GM12878 (cell line): ENCODE data around the gene CD7. TPM values are rescaled to one million over a fixed set of nuclear protein-coding genes. Genes with fewer than 3 reads are reported as not detected.

Experiments used
- ATAC-seq: fragments of 200-7000 bp; cut with Tn5 transposase; 3 replicates; pipeline ENCODE4 v1.9.1; 2020; ENCODE audit warnings: mild to moderate bottlenecking, moderate library complexity
- BruUV-seq: library from RNA; stranded (reverse); fragments of 400-500 nt; replicated peaks from 2 replicates; lab custom pipeline; 2021; lab: Mats Ljungman, UMichigan
- CTCF ChIA-PET: fragments of 300-600 bp; sonication (Branson Sonifier 250); formaldehyde crosslinking; extraction: SDS; loops from one replicate; lab custom pipeline; 2021; ENCODE audit warnings: inconsistent platforms; lab: Yijun Ruan, JAX
- POLR2A ChIA-PET: fragments of 350-600 bp; formaldehyde crosslinking; extraction: SDS; loops from one replicate; lab custom pipeline; 2021; ENCODE audit warnings: inconsistent platforms; lab: Charles Lee
- RAD21 ChIA-PET: fragments of 300-600 bp; sonication (Branson Sonifier 250); formaldehyde crosslinking; loops from one replicate; lab custom pipeline; 2023; ENCODE audit warnings: antibody characterized with exemption; ENCODE audit not compliant: unreplicated experiment; lab: Charles Lee
- SMC1A ChIA-PET: fragments of 300-600 bp; sonication (Branson Sonifier 250); formaldehyde crosslinking; loops from one replicate; lab custom pipeline; 2023; ENCODE audit not compliant: unreplicated experiment, uncharacterized antibody; lab: Charles Lee
- DNase-seq: peaks from one replicate; pipeline ENCODE4 v3.0.0-alpha.2; 2011; ENCODE audit warnings: low read depth, low spot score
- FAIRE-seq: peaks from 3 replicates; lab custom pipeline; 2011; peaks lifted over from hg19 to GRCh38; lab: Jason Lieb, UNC
- H2AFZ ChIP-seq: 2 replicates; pipeline ENCODE4 v1.6.0; 2011; ENCODE audit warnings: low read depth, low read length, control low read depth; ENCODE audit not compliant: control insufficient read depth
- H3K27ac ChIP-seq: 2 replicates; pipeline ENCODE4 v1.5.1; 2011; ENCODE audit warnings: control low read depth; ENCODE audit not compliant: control insufficient read depth, insufficient read depth
- H3K27me3 ChIP-seq, 2 experiments: replicated peaks in 1 of 2; 2 replicates each; pipeline versions ENCODE4 v1.6.0 to v1.6.1; 2011; ENCODE audit warnings: low read length in 1 of 2; ENCODE audit not compliant: control insufficient read depth in 2 of 2, insufficient read depth in 2 of 2
- H3K36me3 ChIP-seq, 2 experiments: 2 replicates each; pipeline ENCODE4 v1.5.1; 2011; ENCODE audit warnings: low read length in 1 of 2; ENCODE audit not compliant: control insufficient read depth in 2 of 2, insufficient read depth in 2 of 2
- H3K4me1 ChIP-seq: 2 replicates; pipeline ENCODE4 v1.6.1; 2011; ENCODE audit warnings: mild to moderate bottlenecking, low read length, moderate library complexity, mixed read lengths; ENCODE audit not compliant: control insufficient read depth, insufficient read depth
- H3K4me2 ChIP-seq: 2 replicates; pipeline ENCODE4 v1.6.0; 2011; ENCODE audit warnings: control low read depth; ENCODE audit not compliant: control insufficient read depth, insufficient read depth
- H3K4me3 ChIP-seq: fragments of 200-600 bp; sonication (generic); 2 replicates; pipeline ENCODE4 v1.5.1; 2016
- H3K79me2 ChIP-seq: 2 replicates; pipeline ENCODE4 v1.6.0; 2011; ENCODE audit warnings: low read length; ENCODE audit not compliant: control insufficient read depth, insufficient read depth
- H3K9ac ChIP-seq: 2 replicates; pipeline ENCODE4 v1.8.0; 2011; ENCODE audit warnings: low read length, control low read depth, mixed read lengths; ENCODE audit not compliant: control insufficient read depth, insufficient read depth
- H3K9me3 ChIP-seq: replicated peaks from 3 replicates; pipeline ENCODE4 v1.5.1; 2011; ENCODE audit warnings: mild to moderate bottlenecking, low read length; ENCODE audit not compliant: control insufficient read depth, insufficient read depth
- H4K20me1 ChIP-seq: 2 replicates; pipeline ENCODE4 v1.6.0; 2011; ENCODE audit not compliant: control insufficient read depth, insufficient read depth
- DPF2 ChIP-seq: fragments of 450-650 bp; IDR thresholded peaks from 2 replicates; pipeline ENCODE4 v1.6.1; 2017; ENCODE audit warnings: mild to moderate bottlenecking
- EGR1 ChIP-seq, 2 experiments: IDR thresholded peaks; 1 replicate in 1 of 2; 2 replicates in 1 of 2; pipeline ENCODE4 v1.6.1; 2011 to 2012; ENCODE audit warnings: low read depth in 2 of 2, low read length in 2 of 2, borderline replicate concordance in 1 of 2, mild to moderate bottlenecking in 1 of 2, moderate library complexity in 1 of 2
- ETV6 ChIP-seq, 2 experiments: fragments of 450-650 bp in 1 of 2; IDR thresholded peaks in 1 of 2; conservative IDR thresholded peaks in 1 of 2; 2 replicates each; pipeline ENCODE4 v1.6.1; 2014; ENCODE audit warnings: antibody characterized with exemption in 1 of 2, borderline replicate concordance in 1 of 2, low read depth in 1 of 2, mild to moderate bottlenecking in 1 of 2, moderate library complexity in 1 of 2
- HDGF ChIP-seq: fragments of 450-650 bp; IDR thresholded peaks from 2 replicates; pipeline ENCODE4 v1.6.1; 2016; ENCODE audit warnings: antibody characterized with exemption
- SMARCA5 ChIP-seq: fragments of 450-650 bp; IDR thresholded peaks from 2 replicates; pipeline ENCODE4 v1.6.1; 2017; ENCODE audit warnings: mild to moderate bottlenecking
- SPI1 ChIP-seq: IDR thresholded peaks from 2 replicates; pipeline ENCODE4 v1.6.1; 2011; ENCODE audit warnings: low read depth, mild to moderate bottlenecking, low read length, moderate library complexity, borderline replicate concordance; ENCODE audit not compliant: insufficient read depth
- TARDBP ChIP-seq: IDR thresholded peaks from 2 replicates; pipeline ENCODE4 v1.6.1; 2016; ENCODE audit warnings: borderline replicate concordance
- ZSCAN29 ChIP-seq: fragments of 450-650 bp; IDR thresholded peaks from 2 replicates; pipeline ENCODE4 v1.6.1; 2017; ENCODE audit warnings: mild to moderate bottlenecking, moderate library complexity
- WGBS: methylation state at CpG from one replicate; pipeline ENCODE4 v1.1.6; 2016; ENCODE audit warnings: low lambda C conversion rate; ENCODE audit not compliant: insufficient replicate concordance, insufficient coverage; ENCODE audit errors: missing lambda C conversion rate; 5-methylcytosine and 5-hydroxymethylcytosine counted together
- in situ Hi-C: fragments of 300-500 bp; cut with MboI; formaldehyde crosslinking; loops from 9 replicates; pipeline ENCODE4 v1.14.3; 2018; ENCODE audit warnings: mixed read lengths
- intact Hi-C: fragments of 100-400 bp; cut with micrococcal nuclease; formaldehyde crosslinking; loops from one replicate; pipeline ENCODE4 v1.14.2; 2022; ENCODE audit not compliant: unreplicated experiment
- polyA plus RNA-seq, 11 experiments: library from polyadenylated mRNA; depleted of rRNA in 4 of 11; unstranded in 6 of 11; stranded (reverse) in 5 of 11; fragments of >200 nt; fragmentation: Nextera tagmentation in 4 of 11; fragmentation: Illumina TruSeq in 1 of 11; extraction: Ambion mirVana in 4 of 11; extraction: Trizol in 1 of 11; gene quantifications; 1 replicate in 1 of 11; 2 replicates in 10 of 11; pipeline versions ENCODE4 v1.2.1 to v1.2.3, GENCODE V29; 2011 to 2016; ENCODE audit warnings: inconsistent platforms in 2 of 11, missing spikeins in 2 of 11, low read depth in 1 of 11
- total RNA-seq, 4 experiments: library from RNA; depleted of rRNA in 3 of 4; stranded (reverse); fragments of >200 nt in 3 of 4; fragmentation: Illumina TruSeq in 1 of 4; extraction: Trizol in 1 of 4; gene quantifications; 2 replicates each; pipeline versions ENCODE4 v1.2.1 to v1.2.3, GENCODE V29; 2013 to 2021
- TF ChIP-seq, protein P1 (sequence below): fragments of 450-650 bp; IDR thresholded peaks from 2 replicates; pipeline ENCODE4 v1.6.1; 2016; ENCODE audit warnings: mild to moderate bottlenecking, moderate library complexity, borderline replicate concordance
- TF ChIP-seq, protein P2 (sequence below): fragments of 450-650 bp; IDR thresholded peaks from 2 replicates; pipeline ENCODE4 v1.6.1; 2017; ENCODE audit warnings: mild to moderate bottlenecking, moderate library complexity

Gene CD7
- total and polyA plus RNA-seq, 10 of the 15 experiments (the other 5 are each of a cell fraction or from before 2014, with no cell fraction given), result 0.33 TPM; not detected in 9

DNA sequence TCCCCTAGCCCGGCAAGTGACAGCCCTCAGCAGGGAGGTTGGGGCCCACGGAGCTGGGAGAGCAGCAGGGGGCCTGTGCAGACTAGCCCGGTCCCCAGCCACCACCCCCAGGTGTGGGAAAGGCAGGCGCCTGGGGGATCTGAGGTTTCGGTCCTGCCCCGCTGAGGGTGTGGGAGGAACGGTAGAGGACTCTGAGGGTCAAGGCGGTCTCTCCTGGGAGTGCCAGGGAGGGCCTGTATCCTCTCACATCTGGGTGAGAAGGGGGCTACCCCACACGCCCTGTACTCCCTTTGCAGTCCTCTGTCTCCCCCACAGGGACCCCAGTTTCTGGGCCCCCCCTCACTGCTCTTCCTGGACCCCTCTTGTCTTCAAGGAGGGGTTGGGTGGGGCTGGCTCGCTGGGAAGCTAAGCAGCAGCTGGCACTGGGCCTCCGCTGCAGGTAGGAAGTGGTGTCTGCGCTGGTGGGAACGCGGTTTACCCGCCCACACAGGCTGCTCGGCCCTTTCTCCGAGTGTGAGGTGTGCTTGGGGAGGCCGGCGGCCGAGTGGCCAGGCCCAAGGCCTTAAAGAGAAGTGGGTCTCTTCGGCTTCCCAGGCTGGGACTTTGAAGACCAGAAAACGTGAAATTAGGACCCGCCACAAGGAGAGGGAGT lies 15.4 kb downstream of the CD7 start (continued):
- TF ChIP-seq, protein P1, sequence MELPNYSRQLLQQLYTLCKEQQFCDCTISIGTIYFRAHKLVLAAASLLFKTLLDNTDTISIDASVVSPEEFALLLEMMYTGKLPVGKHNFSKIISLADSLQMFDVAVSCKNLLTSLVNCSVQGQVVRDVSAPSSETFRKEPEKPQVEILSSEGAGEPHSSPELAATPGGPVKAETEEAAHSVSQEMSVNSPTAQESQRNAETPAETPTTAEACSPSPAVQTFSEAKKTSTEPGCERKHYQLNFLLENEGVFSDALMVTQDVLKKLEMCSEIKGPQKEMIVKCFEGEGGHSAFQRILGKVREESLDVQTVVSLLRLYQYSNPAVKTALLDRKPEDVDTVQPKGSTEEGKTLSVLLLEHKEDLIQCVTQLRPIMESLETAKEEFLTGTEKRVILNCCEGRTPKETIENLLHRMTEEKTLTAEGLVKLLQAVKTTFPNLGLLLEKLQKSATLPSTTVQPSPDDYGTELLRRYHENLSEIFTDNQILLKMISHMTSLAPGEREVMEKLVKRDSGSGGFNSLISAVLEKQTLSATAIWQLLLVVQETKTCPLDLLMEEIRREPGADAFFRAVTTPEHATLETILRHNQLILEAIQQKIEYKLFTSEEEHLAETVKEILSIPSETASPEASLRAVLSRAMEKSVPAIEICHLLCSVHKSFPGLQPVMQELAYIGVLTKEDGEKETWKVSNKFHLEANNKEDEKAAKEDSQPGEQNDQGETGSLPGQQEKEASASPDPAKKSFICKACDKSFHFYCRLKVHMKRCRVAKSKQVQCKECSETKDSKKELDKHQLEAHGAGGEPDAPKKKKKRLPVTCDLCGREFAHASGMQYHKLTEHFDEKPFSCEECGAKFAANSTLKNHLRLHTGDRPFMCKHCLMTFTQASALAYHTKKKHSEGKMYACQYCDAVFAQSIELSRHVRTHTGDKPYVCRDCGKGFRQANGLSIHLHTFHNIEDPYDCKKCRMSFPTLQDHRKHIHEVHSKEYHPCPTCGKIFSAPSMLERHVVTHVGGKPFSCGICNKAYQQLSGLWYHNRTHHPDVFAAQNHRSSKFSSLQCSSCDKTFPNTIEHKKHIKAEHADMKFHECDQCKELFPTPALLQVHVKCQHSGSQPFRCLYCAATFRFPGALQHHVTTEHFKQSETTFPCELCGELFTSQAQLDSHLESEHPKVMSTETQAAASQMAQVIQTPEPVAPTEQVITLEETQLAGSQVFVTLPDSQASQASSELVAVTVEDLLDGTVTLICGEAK, result no peak; the same call in 1 of the 2 replicates
- TF ChIP-seq SPI1, result peak; percentile 69
- peak; percentile 91 for TF ChIP-seq DPF2

DNA sequence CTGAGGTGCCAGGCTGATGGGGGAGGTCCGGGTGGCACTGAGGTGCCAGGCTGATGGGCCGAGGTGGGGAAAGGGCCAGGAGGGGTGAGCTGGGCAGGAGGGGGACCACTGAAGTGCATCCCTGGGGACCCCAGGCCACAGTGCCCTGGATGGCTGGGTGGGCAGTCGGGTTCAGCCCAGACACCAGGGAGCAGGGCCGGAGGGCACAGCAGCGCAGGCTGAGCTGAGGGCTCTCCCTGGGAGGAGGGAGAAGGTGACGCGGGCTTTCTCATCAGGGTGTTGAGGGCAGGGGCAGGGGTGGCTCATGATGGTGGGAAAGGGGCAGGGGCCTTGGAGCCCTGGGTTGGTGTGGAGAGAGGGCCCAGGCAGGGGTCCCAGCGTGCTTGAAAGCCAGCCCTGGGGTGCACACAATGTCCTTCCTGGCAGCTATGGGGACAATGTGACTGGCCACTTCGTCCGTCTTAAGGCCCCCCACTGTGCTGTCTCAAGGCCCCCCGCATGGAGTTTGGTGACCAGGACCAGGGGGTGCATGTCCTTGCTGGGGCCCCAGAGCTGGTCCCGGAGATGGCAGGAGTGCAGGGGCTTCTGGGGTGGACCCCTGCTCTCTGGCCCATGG lies 16.0 kb downstream of the CD7 start:
- Histone ChIP-seq H3K9ac (peak overlapping the region; percentile 8; the same call in 1 of the 2 replicates), H3K27me3 (no peaks in the 10 kb centered on the region; a peak in 1 of 4 replicates), H2AFZ (no peak overlapping the region; the same call in 1 of the 2 replicates), H3K4me1 (peaks cover 41% of the 10 kb centered on the region), H3K4me3 (no peak overlapping the region), H3K4me2 (peak overlapping the region; percentile 77), H3K36me3 (no peaks in the 10 kb centered on the region), H3K27ac (no peak overlapping the region), H3K79me2 (no peaks in the 10 kb centered on the region), H4K20me1 (no peaks in the 10 kb centered on the region), H3K9me3 (no peaks in the 10 kb centered on the region)
- intact Hi-C loops, result no loop called here
- ChIA-PET RAD21 (interaction anchor here (0.9 to 7.9 kb wide), 15 partner anchors 9 to 96 kb away, joined by 3 to 77 read pairs (median 4); partner anchors contain the start of genes CD7, CSNK1D and SLC16A3), CTCF (interaction anchor here (0.7 to 8.7 kb wide), 19 partner anchors 8 to 270 kb away, joined by 3 to 94 read pairs (median 4); partner anchors contain the start of gene RAC3), POLR2A (interaction anchor here (0.7 to 4.0 kb wide), 11 partner anchors 8 to 148 kb away, joined by 3 to 32 read pairs (median 5); partner anchors contain the start of genes CSNK1D and SLC16A3), SMC1A (interaction anchor here (0.7 to 5.1 kb wide), 9 partner anchors 10 to 96 kb away, joined by 3 to 42 read pairs (median 5); partner anchors contain the start of gene CD7)
- in situ Hi-C loops, result no loop called here
- FAIRE-seq, result no peak
- no peak for ATAC-seq
- BruUV-seq, result no TSS peak
- 68% methylated on average over 12 of the region's 12 CpGs for WGBS
- DNase-seq, result no peak
- TF ChIP-seq HDGF, result 0 out of 2 replicates have a peak, but pooled peaks have one; percentile 63
- TF ChIP-seq ZSCAN29, result peak; percentile 76
- no peak for TF ChIP-seq TARDBP
- TF ChIP-seq ETV6 (conservative IDR thresholded peaks at IDR 0.05 in 1 of 2, IDR thresholded peaks at IDR 0.05 in 1 of 2; ENCODE audit: borderline replicate concordance in 1 of 2, low read depth in 1 of 2), result 0 out of 4 replicates have a peak, but pooled peaks of 1 of the 2 experiments have one; percentile 8
- TF ChIP-seq EGR1 (IDR thresholded peaks at IDR 0.05; ENCODE audit: borderline replicate concordance in 1 of 2, low read depth in 2 of 2, low read length in 2 of 2), result no peak
- TF ChIP-seq, protein P2, sequence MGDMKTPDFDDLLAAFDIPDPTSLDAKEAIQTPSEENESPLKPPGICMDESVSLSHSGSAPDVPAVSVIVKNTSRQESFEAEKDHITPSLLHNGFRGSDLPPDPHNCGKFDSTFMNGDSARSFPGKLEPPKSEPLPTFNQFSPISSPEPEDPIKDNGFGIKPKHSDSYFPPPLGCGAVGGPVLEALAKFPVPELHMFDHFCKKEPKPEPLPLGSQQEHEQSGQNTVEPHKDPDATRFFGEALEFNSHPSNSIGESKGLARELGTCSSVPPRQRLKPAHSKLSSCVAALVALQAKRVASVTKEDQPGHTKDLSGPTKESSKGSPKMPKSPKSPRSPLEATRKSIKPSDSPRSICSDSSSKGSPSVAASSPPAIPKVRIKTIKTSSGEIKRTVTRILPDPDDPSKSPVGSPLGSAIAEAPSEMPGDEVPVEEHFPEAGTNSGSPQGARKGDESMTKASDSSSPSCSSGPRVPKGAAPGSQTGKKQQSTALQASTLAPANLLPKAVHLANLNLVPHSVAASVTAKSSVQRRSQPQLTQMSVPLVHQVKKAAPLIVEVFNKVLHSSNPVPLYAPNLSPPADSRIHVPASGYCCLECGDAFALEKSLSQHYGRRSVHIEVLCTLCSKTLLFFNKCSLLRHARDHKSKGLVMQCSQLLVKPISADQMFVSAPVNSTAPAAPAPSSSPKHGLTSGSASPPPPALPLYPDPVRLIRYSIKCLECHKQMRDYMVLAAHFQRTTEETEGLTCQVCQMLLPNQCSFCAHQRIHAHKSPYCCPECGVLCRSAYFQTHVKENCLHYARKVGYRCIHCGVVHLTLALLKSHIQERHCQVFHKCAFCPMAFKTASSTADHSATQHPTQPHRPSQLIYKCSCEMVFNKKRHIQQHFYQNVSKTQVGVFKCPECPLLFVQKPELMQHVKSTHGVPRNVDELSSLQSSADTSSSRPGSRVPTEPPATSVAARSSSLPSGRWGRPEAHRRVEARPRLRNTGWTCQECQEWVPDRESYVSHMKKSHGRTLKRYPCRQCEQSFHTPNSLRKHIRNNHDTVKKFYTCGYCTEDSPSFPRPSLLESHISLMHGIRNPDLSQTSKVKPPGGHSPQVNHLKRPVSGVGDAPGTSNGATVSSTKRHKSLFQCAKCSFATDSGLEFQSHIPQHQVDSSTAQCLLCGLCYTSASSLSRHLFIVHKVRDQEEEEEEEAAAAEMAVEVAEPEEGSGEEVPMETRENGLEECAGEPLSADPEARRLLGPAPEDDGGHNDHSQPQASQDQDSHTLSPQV, result no peak
- peak; percentile 81 for TF ChIP-seq SMARCA5
